ENCODE data around the gene EGFL7. TPM values are rescaled to one million over a fixed set of nuclear protein-coding genes. Genes with fewer than 3 reads are reported as not detected.

The EGFL7 gene
- total RNA-seq, 3 donors from 2014 or later (not counting 1 experiment from before 2014, with no cell fraction given), result 0.28 to 0.47 (median 0.29) TPM

- Histone ChIP-seq H3K27ac (ENCODE audit: low read length) (no peak overlapping the region), H3K27me3 (ENCODE audit: control insufficient read depth, insufficient read depth, low read length) (peaks cover 14% of the 10 kb centered on the region), H3K36me3 (ENCODE audit: control insufficient read depth, insufficient read depth, low read length) (no peaks in the 10 kb centered on the region), H3K9me3 (ENCODE audit: control insufficient read depth, insufficient read depth, low read length) (no peaks in the 10 kb centered on the region), H3K4me3 (ENCODE audit: low read length) (no peak overlapping the region), H3K4me1 (ENCODE audit: control insufficient read depth, insufficient read depth, low read length) (peaks cover 24% of the 10 kb centered on the region)
- H3K4me3 Mint-ChIP-seq, result no peak overlapping the region
- no peaks in the 10 kb centered on the region for H3K9me3 Mint-ChIP-seq
- peaks cover 6 to 7% of the 10 kb centered on the region in 2 donors for H3K4me1 Mint-ChIP-seq
- peaks cover 24 to 29% of the 10 kb centered on the region in 2 donors for H3K27me3 Mint-ChIP-seq (ENCODE audit: low read depth in 2 of 2)
- no peak for ATAC-seq
- 36% methylated on average over 8 of the region's 8 CpGs for WGBS (ENCODE audit: insufficient coverage)
- DNase-seq, result no peak
- intact Hi-C loops (cut with micrococcal nuclease), result no loop called here
- no peak for TF ChIP-seq CTCF (IDR thresholded peaks at IDR 0.05)
- H3K36me3 Mint-ChIP-seq, result no peaks in the 10 kb centered on the region
- H3K27ac Mint-ChIP-seq, result no peak overlapping the region
Observed at GRCh38 chr9:136714893-136715274, 52.2 kb downstream of the EGFL7 start.

GRCh38 chr9:136717399-136717798, 54.7 kb downstream of the EGFL7 start:
- WGBS (ENCODE audit: insufficient coverage), result 87% methylated on average over 16 of the region's 16 CpGs
- H3K27ac ChIP-seq (ENCODE audit: low read length), result no peak overlapping the region
- ATAC-seq, result no peak
- H3K4me1 ChIP-seq (ENCODE audit: control insufficient read depth, insufficient read depth, low read length), result peaks cover 18% of the 10 kb centered on the region
- Mint-ChIP-seq H3K27ac (no peak overlapping the region), H3K36me3 (no peaks in the 10 kb centered on the region), H3K4me1 (no peaks in the 10 kb centered on the region), H3K9me3 (no peaks in the 10 kb centered on the region), H3K27me3 (ENCODE audit: low read depth in 2 of 2) (peaks cover 7 to 12% of the 10 kb centered on the region in 2 donors), H3K4me3 (no peak overlapping the region)
- peaks cover 5% of the 10 kb centered on the region for H3K36me3 ChIP-seq (ENCODE audit: control insufficient read depth, insufficient read depth, low read length)
- no peaks in the 10 kb centered on the region for H3K9me3 ChIP-seq (ENCODE audit: control insufficient read depth, insufficient read depth, low read length)
- peaks cover 14% of the 10 kb centered on the region for H3K27me3 ChIP-seq (ENCODE audit: control insufficient read depth, insufficient read depth, low read length)
- no peak overlapping the region for H3K4me3 ChIP-seq (ENCODE audit: low read length)
- no peak for DNase-seq
- TF ChIP-seq CTCF (IDR thresholded peaks at IDR 0.05), result no peak
- intact Hi-C loops (cut with micrococcal nuclease), result no loop called here

- no peak overlapping the region for H3K4me3 Mint-ChIP-seq
- H3K27ac ChIP-seq (ENCODE audit: low read length), result no peak overlapping the region
- peaks cover 7 to 10% of the 10 kb centered on the region in 2 donors for H3K27me3 Mint-ChIP-seq (ENCODE audit: low read depth in 2 of 2)
- no peak overlapping the region for H3K27ac Mint-ChIP-seq
- H3K4me1 ChIP-seq (ENCODE audit: control insufficient read depth, insufficient read depth, low read length), result peaks cover 10% of the 10 kb centered on the region
- H3K9me3 ChIP-seq (ENCODE audit: control insufficient read depth, insufficient read depth, low read length), result no peaks in the 10 kb centered on the region
- TF ChIP-seq CTCF (IDR thresholded peaks at IDR 0.05), result no peak
- H3K4me1 Mint-ChIP-seq, result peaks cover 0 to 1% of the 10 kb centered on the region in 2 donors
- no peaks in the 10 kb centered on the region for H3K9me3 Mint-ChIP-seq
- H3K27me3 ChIP-seq (ENCODE audit: control insufficient read depth, insufficient read depth, low read length), result peaks cover 7% of the 10 kb centered on the region
- ATAC-seq, result peak in 1 of 3 donors; percentile 2
- H3K36me3 Mint-ChIP-seq, result no peaks in the 10 kb centered on the region
- intact Hi-C loops (cut with micrococcal nuclease), result no loop called here
- no peak for DNase-seq
- 68% methylated on average over 20 of the region's 20 CpGs for WGBS (ENCODE audit: insufficient coverage)
- H3K4me3 ChIP-seq (ENCODE audit: low read length), result no peak overlapping the region
- H3K36me3 ChIP-seq (ENCODE audit: control insufficient read depth, insufficient read depth, low read length), result peaks cover 16% of the 10 kb centered on the region
Observed at GRCh38 chr9:136718345-136719194, 55.9 kb downstream of the EGFL7 start.
